ENCODE measurements around the gene CACUL1.

The CACUL1 gene

GRCh38 chr10:118689070-118689858 is 65.5 kb downstream of the CACUL1 start:
- H3K4me3 ChIP-seq (ENCODE audit: low read depth, low read length) = no peak overlapping the region
- no peak for DNase-seq (ENCODE audit: low read depth)
- TF ChIP-seq, protein P1, sequence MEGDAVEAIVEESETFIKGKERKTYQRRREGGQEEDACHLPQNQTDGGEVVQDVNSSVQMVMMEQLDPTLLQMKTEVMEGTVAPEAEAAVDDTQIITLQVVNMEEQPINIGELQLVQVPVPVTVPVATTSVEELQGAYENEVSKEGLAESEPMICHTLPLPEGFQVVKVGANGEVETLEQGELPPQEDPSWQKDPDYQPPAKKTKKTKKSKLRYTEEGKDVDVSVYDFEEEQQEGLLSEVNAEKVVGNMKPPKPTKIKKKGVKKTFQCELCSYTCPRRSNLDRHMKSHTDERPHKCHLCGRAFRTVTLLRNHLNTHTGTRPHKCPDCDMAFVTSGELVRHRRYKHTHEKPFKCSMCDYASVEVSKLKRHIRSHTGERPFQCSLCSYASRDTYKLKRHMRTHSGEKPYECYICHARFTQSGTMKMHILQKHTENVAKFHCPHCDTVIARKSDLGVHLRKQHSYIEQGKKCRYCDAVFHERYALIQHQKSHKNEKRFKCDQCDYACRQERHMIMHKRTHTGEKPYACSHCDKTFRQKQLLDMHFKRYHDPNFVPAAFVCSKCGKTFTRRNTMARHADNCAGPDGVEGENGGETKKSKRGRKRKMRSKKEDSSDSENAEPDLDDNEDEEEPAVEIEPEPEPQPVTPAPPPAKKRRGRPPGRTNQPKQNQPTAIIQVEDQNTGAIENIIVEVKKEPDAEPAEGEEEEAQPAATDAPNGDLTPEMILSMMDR (IDR thresholded peaks at IDR 0.05; ENCODE audit: low read depth, low read length, missing control alignments) = no peak

DNA sequence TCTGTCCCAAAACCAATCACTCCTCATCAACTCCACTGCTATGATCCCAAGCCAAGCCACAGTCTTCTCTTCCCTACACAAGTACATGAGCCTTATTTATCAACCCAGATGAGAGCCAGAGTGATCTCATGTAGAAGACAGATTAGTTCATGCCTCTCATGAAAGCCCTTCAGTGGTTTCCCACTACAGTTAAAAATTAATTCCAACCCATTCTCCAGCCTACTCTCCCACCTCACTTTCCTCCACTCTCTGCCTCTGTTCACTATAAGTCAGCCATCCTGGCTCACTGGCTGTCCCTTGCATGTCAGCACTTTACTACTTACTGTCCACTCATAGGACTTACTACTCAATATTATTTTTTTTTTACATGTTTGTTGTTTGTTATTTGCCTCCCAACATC is 67.3 kb downstream of the CACUL1 start:
- TF ChIP-seq, protein P1 (IDR thresholded peaks at IDR 0.05; ENCODE audit: low read depth, low read length, missing control alignments) = no peak
- no peak for DNase-seq (ENCODE audit: low read depth)
- H3K4me3 ChIP-seq (ENCODE audit: low read depth, low read length) = no peak overlapping the region

DNA sequence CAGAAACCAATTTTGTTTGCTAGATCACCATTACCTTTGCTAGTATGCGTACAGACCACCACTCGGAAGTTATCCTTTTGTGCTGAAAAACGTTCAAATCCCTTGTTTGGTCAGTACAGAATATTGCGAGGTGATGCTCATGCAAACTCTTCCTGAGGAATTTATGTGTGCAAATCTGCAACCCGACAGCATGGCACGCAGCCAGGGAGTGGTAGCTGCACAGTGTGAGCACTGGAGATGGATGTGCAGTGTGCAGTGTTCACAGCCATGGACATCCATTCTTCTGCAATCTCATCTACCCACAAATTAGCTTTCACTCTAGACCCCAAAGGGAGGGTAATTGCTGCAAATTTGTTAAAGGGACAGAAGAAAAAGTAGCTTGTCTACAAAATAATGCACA is 72.2 kb downstream of the CACUL1 start:
- H3K4me3 ChIP-seq (ENCODE audit: low read depth, low read length) = no peak overlapping the region
- DNase-seq (ENCODE audit: low read depth) = no peak
- TF ChIP-seq, protein P1 (IDR thresholded peaks at IDR 0.05; ENCODE audit: low read depth, low read length, missing control alignments) = no peak

GRCh38 chr10:118680197-118680596 is 74.6 kb downstream of the CACUL1 start:
- no peak for DNase-seq (ENCODE audit: low read depth)
- no peak overlapping the region for H3K4me3 ChIP-seq (ENCODE audit: low read depth, low read length)
- TF ChIP-seq, protein P1 (IDR thresholded peaks at IDR 0.05; ENCODE audit: low read depth, low read length, missing control alignments) = no peak

DNA sequence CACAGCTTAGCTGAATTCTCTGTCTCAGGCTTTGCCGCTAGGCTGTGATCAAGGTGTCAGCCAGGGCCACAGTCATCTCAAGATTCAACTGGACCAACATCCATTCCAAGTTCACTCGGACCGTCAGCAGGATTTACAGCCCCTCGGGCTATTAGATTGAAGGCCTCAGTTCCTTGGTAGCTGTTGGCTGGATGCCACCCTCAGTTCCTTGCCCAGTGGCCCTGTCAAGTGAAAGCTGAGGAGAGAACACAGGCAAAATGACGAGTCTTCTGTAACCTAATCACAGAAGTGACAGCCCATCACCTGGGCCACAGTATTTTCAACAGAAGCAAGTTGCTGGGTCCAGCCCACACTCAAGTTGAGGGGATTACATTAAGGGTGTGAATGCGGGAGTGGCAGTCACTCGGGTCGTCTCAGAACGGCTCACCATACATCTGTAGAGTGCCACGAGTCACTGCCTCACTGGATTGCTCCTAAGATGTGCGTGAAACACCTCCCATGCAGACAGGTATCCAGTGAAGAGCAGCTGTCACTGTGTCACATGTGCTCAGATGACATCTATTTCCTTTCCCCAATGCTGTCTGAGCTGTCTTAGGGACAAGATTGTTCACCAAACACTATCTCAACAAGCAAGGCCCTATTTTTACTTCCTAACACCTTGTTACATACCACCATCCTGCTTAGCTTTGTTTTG is 80.4 kb downstream of the CACUL1 start:
- peak; percentile 12 for DNase-seq (ENCODE audit: low read depth)
- no peak overlapping the region for H3K4me3 ChIP-seq (ENCODE audit: low read depth, low read length)
- TF ChIP-seq, protein P1 (IDR thresholded peaks at IDR 0.05; ENCODE audit: low read depth, low read length, missing control alignments) = no peak

- TF ChIP-seq, protein P1 (IDR thresholded peaks at IDR 0.05; ENCODE audit: low read depth, low read length, missing control alignments) = no peak
- DNase-seq (ENCODE audit: low read depth) = no peak
- no peak overlapping the region for H3K4me3 ChIP-seq (ENCODE audit: low read depth, low read length)
Observed at GRCh38 chr10:118672766-118673715, 81.7 kb downstream of the CACUL1 start.
